ENCODE data around the gene CYP26B1.
"Not testable (repeated sequence)": the region's sequence is repeated elsewhere in the genome, so short reads cannot be mapped to it uniquely, and the experiment has no call there.

CYP26B1 gene

GRCh38 chr2:72111061-72111460 is 36.6 kb downstream of the CYP26B1 start:
- DNase-seq (ENCODE audit: low read depth), result no peak

- DNase-seq (ENCODE audit: low read depth), result no peak
Observed at GRCh38 chr2:72109904-72110303, 37.8 kb downstream of the CYP26B1 start.

- no peak for DNase-seq (ENCODE audit: low read depth)
Observed at GRCh38 chr2:72109291-72109690, 38.4 kb downstream of the CYP26B1 start.

GRCh38 chr2:72108121-72108520 is 39.5 kb downstream of the CYP26B1 start:
- no peak for DNase-seq (ENCODE audit: low read depth)

- DNase-seq (ENCODE audit: low read depth), result no peak
Observed at GRCh38 chr2:72106978-72107377, 40.7 kb downstream of the CYP26B1 start.

- no peak for DNase-seq (ENCODE audit: low read depth)
Observed at GRCh38 chr2:72104821-72105588, 42.7 kb downstream of the CYP26B1 start.

- DNase-seq (ENCODE audit: low read depth), result no peak
Observed at GRCh38 chr2:72103690-72104089, 44.0 kb downstream of the CYP26B1 start.

- DNase-seq (ENCODE audit: low read depth), result no peak
Observed at GRCh38 chr2:72103161-72103560, 44.5 kb downstream of the CYP26B1 start.

- DNase-seq (ENCODE audit: low read depth), result no peak
Observed at GRCh38 chr2:72098935-72099334, 48.7 kb downstream of the CYP26B1 start.

GRCh38 chr2:72097276-72097675 is 50.4 kb downstream of the CYP26B1 start:
- DNase-seq (ENCODE audit: low read depth), result no peak

- DNase-seq (ENCODE audit: low read depth), result no peak
Observed at GRCh38 chr2:72096181-72096580, 51.5 kb downstream of the CYP26B1 start.

GRCh38 chr2:72095364-72095763 is 52.3 kb downstream of the CYP26B1 start:
- DNase-seq (ENCODE audit: low read depth), result no peak

- no peak for DNase-seq (ENCODE audit: low read depth)
Observed at GRCh38 chr2:72094701-72095100, 53.0 kb downstream of the CYP26B1 start.

- no peak for DNase-seq (ENCODE audit: low read depth)
Observed at GRCh38 chr2:72092111-72092510, 55.6 kb downstream of the CYP26B1 start.

GRCh38 chr2:72090781-72091482 is 56.7 kb downstream of the CYP26B1 start:
- DNase-seq (ENCODE audit: low read depth), result no peak

- no peak for DNase-seq (ENCODE audit: low read depth)
Observed at GRCh38 chr2:72090271-72090720, 57.4 kb downstream of the CYP26B1 start.

- no peak for DNase-seq (ENCODE audit: low read depth)
Observed at GRCh38 chr2:72089537-72089936, 58.1 kb downstream of the CYP26B1 start.

GRCh38 chr2:72089028-72089427 is 58.6 kb downstream of the CYP26B1 start:
- no peak for DNase-seq (ENCODE audit: low read depth)

- DNase-seq (ENCODE audit: low read depth), result not testable (repeated sequence)
Observed at GRCh38 chr2:72086871-72087633, 60.6 kb downstream of the CYP26B1 start.

- DNase-seq (ENCODE audit: low read depth), result no peak
Observed at GRCh38 chr2:72085513-72085912, 62.1 kb downstream of the CYP26B1 start.

GRCh38 chr2:72085036-72085435 is 62.6 kb downstream of the CYP26B1 start:
- no peak for DNase-seq (ENCODE audit: low read depth)

- no peak for DNase-seq (ENCODE audit: low read depth)
Observed at GRCh38 chr2:72084584-72084976, 63.1 kb downstream of the CYP26B1 start.
